Germinal center (tissue), 1 donor: ENCODE data around the gene BABAM2.
A peak's percentile ranks its signal among the peaks of the same experiment; 100 is the strongest.
"Not testable (repeated sequence)": the region's sequence is repeated elsewhere in the genome, so short reads cannot be mapped to it uniquely, and the experiment has no call there.

Source experiments
- DNase-seq: peaks from one replicate; pipeline ENCODE4 v3.0.0; 2012; ENCODE audit warnings: mixed read lengths, low spot score

Gene BABAM2

DNA sequence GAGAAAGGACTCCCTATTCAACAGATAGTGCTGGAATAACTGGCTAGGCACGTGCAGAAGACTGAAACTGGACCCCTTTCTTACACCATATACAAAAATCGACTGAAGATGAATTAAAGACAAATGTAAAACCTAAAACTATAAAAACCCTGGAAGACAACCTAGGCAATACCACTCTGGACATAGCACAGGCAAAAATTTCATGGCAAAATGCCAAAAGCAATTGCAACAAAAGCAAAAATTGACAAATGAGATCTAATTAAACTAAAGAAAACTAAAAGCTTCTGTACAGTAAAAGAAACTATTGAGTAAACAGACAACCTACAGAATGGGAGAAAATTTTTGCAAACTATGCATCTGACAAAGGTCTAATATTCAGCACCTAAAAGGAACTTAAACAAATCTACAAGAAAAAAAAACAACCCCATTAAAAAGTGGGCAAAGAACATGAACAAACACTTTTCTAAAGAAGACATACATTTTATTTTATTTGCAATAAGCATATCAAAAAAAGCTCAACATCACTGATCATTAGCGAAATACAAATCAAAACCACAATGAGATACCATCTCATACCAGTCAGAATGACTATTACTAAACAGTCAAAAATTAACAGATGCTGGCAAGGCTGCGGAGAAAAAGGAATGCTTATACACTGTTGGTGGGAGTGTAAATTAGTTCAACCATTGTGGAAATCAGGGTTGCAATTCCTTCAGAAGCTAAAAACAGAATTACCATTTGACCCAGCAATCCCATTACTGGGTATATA is 8.5 kb upstream of the BABAM2 start:
- DNase-seq = not testable (repeated sequence)

DNA sequence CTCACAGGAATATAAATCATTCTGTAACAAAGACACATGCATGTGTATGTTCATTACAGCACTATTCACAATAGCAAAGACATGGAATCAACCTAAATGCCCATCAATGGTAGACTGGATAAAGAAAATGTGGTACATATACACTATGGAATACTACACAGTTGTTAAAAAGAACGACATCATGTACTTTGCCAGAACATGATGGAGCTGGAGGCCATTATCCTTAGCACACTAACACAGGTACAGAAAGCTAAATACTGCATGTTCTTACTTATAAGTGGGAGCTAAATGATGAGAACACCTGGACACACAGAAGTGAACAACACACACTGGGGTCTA is 8.0 kb upstream of the BABAM2 start:
- not testable (repeated sequence) for DNase-seq

DNA sequence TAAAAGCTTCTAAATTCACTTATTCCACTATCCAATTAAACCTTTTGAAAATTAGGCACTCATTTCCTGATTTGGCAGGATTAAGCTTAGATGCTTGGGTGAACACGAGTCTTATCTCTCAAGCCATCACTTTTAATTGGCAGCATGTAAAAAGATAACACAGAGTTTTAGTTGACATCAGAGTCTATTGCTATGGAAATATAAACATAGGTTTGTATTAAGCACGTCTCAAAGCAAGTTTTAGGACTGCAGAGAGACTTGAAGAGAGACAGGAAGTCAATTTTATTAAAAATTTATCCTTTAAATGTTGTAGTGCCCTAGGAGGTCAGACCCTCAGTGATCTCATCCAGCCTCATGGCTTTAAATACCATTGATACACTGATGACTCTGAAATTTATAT is 5.9 kb upstream of the BABAM2 start:
- DNase-seq = no peak

DNA sequence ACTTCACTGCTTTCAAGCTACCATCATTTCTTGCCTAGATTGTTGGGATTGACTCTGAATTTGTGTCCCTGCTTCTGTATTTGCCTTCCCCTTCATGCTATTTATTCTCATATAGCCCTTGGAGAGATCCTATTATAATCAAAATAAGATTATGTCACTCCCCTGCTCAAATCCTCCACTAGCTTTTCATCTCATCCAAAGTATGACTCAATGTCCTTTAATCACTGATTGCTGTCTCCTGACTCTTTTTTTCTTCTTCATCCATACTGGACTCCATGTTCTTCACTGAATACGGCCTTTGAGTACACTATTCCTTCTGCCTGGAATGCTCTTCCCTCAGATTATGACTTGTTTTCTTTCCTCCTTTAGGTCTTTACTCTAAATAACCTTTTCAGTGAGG is 5.3 kb upstream of the BABAM2 start:
- DNase-seq = no peak

DNA sequence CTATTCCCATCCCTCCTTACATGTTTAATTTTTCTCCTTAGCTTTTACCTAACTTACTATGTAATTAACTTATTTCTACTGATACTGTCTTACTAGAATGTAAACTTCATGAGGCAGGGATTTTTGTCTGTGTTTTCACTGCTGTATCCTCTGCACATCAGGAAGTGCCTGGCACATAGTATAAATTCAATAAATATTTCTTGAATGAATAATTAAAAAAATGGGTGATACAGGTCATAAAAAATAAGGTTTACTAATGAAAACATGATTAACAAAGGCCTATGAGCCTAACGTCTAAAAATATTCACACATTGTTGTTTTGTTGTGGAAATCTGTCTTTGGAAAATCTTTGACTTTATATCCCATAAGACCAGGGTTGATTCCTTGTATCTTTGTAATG is 4.9 kb upstream of the BABAM2 start:
- DNase-seq = no peak

DNA sequence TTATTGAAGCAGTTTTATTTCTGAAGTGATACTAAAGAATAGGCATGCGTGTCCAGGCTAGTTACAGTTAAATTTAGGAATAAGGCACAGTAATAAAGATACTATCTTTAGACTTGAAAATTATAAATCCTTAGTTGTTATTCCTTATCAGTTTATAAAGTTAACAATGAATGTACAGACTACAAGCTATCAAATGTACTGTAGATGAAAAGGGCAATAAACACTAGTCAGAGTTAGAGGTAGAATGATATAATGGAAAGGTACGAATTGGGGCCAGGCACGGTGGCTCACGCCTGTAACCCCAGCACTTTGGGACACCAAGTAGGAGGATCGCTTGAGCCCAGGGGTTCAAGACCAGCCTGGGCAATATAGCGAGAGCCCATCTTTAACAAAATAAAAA is 4.2 kb upstream of the BABAM2 start:
- DNase-seq = no peak

DNA sequence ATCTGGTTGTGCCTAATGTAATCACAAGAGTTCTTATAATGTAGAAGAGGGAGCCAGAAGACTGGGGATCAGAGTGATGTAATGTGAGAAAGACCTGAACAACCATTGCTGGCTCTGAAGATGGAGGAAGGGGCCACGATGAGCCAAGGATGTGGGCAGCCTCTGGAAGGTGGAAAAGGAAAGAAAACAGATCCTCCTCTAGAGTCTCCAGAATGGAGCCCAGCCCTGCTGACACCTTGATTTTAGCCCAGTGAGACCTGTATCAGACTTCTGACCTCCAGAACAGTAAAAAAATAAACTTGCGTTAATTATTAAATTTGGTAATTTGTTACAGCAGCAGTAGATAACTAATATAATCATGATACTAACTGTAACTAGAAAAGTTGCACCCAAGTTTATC is 3.4 kb upstream of the BABAM2 start:
- no peak for DNase-seq

DNA sequence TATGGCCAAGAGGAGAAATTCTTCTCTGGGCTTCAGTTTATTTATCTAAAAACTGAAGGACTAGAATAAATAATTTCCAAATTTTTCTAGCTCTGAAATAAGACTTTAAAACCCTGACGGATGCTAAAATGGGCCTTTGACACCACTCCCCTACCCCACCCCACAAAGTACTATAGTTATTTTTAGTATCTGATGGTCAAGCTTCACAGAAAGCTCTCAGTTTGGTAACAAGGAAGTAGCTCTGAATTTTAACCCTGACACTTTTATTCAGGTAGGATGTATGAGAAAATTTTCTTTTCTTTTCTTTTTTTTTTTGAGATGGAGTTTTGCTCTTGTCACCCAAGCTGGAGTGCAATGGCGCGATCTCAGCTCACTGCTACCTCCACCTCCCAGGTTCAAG is 2.7 kb upstream of the BABAM2 start:
- no peak for DNase-seq

DNA sequence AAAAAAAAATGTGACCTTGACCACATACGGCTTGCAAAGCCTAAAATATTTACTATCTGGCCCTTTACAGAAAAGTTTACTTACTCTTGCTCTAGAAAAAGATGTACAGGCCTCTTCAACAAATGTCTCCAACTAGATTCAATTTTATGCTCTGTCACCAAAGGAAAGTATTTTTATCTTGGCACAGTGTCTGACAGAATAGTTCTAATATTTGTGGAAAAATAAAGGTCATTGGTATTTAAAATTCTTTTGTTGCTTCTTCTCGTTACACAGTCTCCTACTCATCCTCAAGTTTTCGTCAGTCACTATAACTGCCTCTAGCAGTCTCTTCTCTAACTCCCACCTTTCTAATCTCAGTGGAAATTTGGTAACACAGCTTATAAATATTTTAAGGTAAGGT is 1.7 kb upstream of the BABAM2 start:
- DNase-seq = no peak

DNA sequence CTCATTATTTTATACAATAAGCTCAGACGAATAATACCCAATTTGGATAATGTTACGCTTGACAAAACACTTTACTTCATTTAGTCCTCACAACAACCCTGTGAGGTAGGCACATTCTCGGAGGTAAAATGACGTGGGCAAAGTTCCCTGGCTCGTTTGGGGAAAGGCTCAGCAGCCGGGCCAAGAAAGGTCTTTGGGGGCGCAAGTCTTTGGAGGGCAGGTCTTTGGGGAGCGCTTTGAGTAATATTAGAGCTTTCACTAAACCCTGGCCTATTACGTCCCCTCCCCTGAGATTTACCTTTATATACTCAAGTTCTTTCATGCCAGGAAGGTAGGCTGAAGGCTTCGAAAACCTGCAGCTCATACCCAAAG is 769 bp upstream of the BABAM2 start:
- no peak for DNase-seq

DNA sequence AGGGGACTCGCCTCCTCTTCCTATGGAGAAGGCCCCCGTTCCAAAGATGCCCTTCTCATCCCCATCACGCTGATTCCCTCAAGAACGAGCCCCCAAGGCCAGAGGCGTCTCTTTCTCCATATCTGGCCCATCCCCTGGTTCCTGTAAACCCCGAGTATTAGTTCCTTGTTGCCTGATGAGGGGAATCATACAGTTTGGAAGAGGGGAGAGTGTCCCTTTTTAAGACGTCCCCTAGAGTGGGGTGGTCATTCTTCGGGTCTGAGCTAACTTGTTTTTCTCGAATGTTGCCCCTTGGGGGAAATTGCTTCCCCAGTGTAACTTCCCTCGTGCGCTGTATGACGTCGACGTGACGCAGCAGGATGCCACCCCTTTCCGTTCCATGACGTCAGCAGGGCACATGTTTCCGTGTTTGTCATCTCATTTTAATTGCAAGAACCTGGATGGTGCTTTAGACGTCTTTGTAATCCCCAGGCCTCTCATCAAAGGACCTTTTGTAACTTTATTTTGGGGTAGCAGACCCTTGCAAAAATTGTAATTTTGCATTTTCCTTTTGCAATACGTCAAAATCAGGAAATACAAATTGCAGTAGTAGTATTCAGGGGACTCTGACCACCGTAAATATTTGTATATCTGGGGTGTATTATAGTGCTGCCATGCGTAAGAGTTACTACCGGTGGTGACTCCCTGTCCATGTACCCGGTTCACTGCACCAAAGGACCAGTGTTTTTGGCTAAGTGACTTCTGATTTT is 569 bp downstream of the BABAM2 start:
- DNase-seq = peak; percentile 85

DNA sequence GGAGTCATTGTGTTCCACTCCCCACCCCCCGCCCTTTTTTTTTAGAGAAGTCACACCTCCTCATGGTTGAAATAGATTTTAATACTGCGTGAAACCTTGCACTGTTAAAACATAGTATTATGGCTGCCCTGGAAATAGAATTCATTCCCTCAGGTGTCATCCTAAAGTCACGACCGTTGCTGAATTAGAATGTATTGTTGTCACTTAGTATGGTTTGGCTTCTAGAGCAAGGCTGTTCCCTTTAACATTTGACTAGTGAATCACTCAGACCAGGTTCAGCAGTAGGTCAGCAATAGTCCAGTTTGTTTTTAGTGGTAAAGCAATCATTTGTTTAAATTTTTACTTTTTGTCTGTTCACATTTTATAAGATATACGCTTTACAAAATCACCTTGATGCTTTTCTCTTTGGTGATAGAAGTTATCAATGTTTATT is 1.2 kb downstream of the BABAM2 start:
- DNase-seq = no peak

DNA sequence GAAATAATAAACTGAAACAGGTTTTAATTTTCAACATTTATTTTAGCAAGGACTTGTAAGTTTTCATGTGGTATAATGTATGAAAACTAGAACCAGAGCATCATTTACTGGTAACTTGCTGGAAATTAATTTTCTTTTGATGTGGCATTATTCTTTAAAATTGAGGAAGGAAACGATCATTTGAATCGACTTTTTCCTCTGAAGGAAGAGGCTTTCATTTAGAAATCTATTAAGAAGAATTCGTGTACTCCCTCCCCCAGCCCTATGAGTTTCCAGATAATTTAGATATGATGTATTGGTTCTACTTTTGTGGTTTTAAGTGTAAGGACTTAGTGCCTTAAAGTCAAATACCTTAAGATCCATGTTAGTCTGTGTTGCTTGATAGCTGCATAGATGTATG is 2.5 kb downstream of the BABAM2 start:
- DNase-seq = no peak

DNA sequence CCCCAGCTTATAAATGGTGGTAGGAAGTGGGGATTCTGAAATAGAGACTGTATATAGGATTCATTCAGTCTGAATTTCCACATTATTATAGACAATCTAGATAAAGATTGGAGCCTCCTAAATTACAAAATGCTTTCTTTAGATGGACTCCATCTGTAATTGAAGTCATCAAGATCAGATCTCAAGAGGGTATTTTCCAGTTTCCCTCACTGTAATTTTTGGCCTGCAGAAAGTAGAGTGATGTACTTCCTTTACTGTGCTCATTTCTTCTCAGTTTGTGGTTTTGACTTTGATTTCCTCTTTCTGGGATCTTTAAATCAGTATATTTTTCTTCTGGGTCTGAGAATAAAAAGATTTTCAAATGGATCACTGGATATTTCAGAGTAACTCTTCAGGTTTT is 7.2 kb downstream of the BABAM2 start:
- no peak for DNase-seq

DNA sequence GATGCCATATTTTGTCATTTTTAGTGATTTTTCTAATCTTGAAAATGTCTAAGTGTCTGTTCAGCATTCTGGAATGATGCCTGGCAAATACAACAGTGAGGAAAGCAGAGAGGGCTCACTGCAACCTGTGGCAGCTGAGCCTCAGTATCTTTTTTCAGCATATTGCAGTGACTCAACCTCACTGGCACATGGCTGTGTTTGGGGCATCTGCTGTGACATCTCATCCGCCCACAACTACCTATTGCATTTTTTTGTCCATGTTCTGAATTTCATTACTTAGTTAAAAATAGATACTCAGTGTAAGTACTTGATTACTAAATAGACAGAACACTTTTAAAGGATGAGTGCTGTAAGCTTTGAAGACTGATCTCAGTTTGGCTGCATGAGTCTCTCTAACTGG is 10.7 kb downstream of the BABAM2 start:
- no peak for DNase-seq

DNA sequence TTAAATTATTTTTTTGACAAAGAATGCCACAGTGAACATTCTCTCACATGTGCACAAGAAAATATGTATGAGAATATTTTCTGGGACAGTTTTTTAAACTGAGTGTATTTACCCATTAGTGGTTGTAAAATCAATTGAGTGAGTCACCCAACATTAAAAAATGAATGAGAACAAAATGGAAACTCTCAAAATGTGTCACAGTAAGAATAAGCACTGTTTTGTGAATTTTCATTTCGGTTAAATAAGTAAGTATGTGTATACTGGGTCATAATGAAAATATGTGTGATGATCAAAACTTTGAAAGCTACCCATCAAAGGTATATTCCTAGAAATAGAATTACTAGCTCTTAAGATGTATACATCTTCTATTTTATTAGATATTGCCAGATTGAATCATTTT is 11.6 kb downstream of the BABAM2 start:
- DNase-seq = no peak

DNA sequence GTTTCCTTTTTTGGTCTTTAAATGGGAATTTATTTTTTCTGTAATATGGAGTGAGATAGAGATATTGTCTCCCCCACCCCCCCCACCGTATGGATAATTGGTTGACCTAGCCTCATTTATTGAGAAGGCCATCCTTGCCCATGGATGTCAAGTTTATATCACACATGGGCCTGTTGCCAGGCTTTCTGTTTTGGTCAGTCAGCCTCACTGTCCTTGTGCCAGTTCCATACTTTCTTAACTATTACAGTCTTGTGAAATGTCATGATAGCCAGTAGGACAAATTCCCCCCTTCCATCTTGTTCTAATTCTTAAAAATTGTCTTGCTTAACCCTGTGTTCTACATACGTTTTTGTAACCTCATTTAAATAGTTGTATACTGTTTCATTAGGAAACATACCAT is 12.5 kb downstream of the BABAM2 start:
- no peak for DNase-seq

DNA sequence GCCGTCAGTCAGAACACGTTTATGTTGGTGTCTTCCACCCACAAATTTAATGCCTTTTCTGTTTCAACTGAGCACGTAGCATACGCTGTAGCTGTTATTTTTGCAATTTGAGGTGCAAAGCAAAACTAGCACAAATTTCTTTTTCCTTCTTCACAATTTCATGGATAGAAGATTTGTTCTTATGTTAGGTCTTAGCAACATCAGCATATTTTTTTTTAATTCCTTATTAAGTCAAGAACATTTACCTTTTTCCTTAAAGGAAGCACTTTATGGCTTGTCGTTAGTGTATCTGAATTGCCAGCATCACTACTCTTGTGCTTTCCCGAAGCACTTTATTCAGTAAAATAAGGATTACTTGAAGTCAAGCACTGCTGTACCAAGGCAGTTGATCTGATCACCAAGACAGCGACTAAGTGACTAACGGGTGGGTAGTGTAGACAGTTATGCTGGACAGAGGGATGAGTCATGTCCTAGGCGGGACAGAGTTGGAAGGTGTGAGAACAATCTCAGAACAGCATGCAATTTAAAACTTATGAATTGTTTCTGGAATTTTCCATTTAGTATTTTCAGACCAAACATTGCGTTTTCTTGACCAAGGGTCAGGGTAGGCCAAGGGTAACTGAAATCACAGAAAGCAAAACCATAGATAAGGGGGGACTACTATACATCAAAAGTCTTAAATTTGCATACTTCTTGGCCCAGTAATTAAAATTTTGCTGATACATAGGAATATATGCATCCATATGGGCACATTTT is 13.3 kb downstream of the BABAM2 start:
- no peak for DNase-seq

DNA sequence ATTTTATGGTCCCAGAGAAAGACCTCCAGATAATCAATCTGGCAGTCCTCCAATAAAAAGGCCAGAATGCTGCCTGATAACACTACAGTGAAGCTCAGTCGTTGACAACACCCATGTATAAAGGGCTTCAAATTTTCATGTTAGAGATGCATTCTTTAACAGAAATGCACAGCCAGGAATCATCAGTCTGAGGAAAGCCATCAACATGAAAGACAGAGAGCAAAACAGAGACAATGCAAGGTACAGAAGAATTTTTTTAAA is 13.8 kb downstream of the BABAM2 start:
- DNase-seq = no peak

DNA sequence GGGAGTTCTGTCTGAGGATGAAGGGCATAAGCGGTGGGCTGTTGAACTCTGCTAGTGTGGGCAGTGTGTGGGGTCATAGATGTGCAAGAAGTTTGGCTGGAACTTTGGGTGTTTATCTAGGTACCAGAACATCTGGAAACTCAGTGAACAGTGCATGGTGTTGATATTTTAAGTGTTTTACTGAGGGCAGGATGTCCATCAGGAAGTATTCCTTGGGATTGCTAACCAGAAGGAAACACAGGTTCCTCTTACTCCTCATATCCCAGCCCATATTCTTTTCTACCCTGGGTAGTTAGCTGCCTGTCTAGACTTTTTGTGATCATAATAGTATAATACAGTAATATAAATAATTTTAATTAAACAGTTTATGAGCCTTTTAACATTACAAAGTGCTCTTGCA is 15.5 kb downstream of the BABAM2 start:
- no peak for DNase-seq

DNA sequence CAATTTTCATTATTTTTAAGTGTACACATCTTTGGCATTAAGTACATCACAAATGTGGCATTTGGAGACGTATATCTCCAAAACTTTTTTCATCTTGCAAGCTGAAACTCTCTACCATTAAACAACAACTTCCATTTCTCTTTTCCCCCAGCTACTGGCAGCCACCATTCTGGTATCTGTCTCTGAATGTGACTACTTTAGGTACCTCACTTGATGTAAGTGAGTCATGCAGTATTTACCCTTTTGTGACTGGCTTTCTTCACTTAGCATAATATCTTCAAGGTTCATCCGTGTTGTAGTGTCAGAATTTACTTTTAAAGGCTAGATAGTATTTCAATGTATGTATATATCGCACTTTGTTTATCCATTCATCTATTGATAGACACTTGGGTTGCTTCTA is 17.0 kb downstream of the BABAM2 start:
- no peak for DNase-seq

DNA sequence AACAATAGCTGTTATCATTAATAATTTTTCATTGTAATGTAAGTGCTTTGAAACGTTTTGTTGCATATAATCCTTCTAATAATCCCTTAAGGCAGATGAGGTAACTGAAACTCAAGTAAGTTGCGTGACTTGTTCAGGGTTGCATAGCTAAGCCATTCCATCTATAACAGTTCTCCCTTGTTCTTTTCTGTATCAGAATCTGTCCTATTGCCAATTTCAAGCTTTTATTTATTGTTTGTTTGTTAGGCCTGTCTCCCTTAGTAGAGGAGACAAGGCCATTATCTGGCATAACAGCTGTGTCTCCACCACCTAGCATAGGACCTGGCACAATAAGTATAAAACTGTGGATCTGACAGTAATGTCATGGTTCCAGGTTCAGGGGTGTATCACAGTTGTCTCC is 19.4 kb downstream of the BABAM2 start:
- DNase-seq = no peak

DNA sequence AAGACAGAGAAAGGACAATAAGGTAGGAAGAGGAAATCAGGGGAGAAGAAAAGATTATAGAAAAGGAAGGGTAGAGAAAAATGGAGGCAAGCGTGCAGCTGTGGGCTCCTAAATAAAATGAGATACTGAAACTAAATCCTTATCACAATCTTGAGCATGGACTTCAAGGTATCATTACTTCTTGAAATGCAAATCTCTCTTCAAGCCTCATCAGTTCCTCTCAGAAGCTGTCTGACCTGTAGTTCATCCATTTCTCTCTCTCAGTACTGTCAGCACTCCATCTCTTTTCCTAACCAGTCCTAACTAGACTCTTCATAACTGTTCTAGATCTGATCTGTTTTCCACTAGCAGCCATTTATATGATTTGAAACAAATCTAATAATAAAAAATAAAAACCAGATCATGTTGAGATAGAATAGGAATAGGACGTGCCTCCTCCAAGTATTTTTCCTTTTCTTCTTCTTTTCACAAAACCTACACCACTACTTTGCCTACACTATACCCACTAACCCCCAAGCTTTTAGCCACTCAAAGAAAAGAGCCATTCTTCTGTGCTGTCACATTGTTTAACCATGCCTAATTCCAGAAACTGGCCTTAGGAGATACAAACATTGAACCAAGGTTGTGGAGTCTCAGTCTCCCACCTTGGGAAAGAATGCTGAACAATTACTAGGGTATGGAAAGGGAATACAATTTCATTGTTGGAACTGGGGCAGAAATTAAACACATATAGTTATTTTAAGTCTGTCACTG is 21.1 kb downstream of the BABAM2 start:
- peak; percentile 3 for DNase-seq
